Stomach (tissue), 4 donors: ENCODE data around the gene NTN1.

Experiments used
- EP300 ChIP-seq: sonication (generic); formaldehyde crosslinking; IDR thresholded peaks from one replicate; pipeline ENCODE4 v1.6.1; 2017; ENCODE audit warnings: antibody characterized with exemption
- POLR2A ChIP-seq, 4 donors: fragments of 450-650 bp; IDR thresholded peaks; one replicate each; pipeline ENCODE4 v1.6.1; 2016; ENCODE audit warnings: antibody characterized with exemption in 4 of 4, control low read depth in 2 of 4, mild to moderate bottlenecking in 1 of 4, moderate library complexity in 1 of 4
- POLR2AphosphoS5 ChIP-seq, 3 donors: sonication (generic); formaldehyde crosslinking; IDR thresholded peaks; one replicate each; pipeline ENCODE4 v1.6.1; 2016; ENCODE audit warnings: antibody characterized with exemption in 3 of 3
- TF ChIP-seq, protein P1 (sequence below), 7 experiments: fragments of 450-650 bp in 4 of 7; fragments of 200-600 bp in 3 of 7; sonication (generic) in 3 of 7; IDR thresholded peaks; one replicate each; pipeline ENCODE4 v1.5.1; 2016 to 2019; ENCODE audit warnings: antibody characterized with exemption in 7 of 7, control low read depth in 2 of 7, mild to moderate bottlenecking in 1 of 7

DNA sequence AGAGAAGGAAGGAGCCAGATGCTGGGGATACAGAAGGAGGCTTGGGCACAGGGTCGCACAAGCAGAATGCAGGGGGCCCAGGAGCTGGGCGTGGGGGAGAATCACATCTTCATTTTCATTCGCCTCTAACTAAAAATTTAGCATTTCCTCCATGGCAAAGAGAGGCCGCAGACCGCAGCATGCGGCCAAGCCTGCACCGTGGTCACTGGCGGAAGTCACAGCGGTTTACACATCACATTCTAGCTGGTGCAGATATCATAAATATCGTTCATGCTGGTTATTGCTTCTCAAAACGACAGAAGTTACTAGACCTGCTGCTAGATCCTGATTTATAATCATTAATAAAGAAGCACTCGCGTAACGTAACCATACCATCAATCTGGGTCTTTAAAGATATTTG, 162.0 kb downstream of the NTN1 start:
- TF ChIP-seq POLR2A (IDR thresholded peaks at IDR 0.05) (no peak), POLR2AphosphoS5 (IDR thresholded peaks at IDR 0.05) (no peak), EP300 (no peak)
- TF ChIP-seq, protein P1, sequence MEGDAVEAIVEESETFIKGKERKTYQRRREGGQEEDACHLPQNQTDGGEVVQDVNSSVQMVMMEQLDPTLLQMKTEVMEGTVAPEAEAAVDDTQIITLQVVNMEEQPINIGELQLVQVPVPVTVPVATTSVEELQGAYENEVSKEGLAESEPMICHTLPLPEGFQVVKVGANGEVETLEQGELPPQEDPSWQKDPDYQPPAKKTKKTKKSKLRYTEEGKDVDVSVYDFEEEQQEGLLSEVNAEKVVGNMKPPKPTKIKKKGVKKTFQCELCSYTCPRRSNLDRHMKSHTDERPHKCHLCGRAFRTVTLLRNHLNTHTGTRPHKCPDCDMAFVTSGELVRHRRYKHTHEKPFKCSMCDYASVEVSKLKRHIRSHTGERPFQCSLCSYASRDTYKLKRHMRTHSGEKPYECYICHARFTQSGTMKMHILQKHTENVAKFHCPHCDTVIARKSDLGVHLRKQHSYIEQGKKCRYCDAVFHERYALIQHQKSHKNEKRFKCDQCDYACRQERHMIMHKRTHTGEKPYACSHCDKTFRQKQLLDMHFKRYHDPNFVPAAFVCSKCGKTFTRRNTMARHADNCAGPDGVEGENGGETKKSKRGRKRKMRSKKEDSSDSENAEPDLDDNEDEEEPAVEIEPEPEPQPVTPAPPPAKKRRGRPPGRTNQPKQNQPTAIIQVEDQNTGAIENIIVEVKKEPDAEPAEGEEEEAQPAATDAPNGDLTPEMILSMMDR (IDR thresholded peaks at IDR 0.05), result no peak
